Fibroblast of villous mesenchyme (primary cell): Measurements from ENCODE around the gene ATG12. TPM values are rescaled to one million over a fixed set of nuclear protein-coding genes. Genes with fewer than 3 reads are reported as not detected.

Experiments
- DNase-seq: peaks from one replicate; pipeline ENCODE4 v3.0.0-alpha.2; 2010; ENCODE audit warnings: low read depth
- H3K4me3 ChIP-seq: 2 replicates; pipeline ENCODE4 v1.5.1; 2011; ENCODE audit warnings: low read depth, mild to moderate bottlenecking, low read length
- total RNA-seq: library from RNA; depleted of rRNA; stranded (reverse); fragments of >200 nt; gene quantifications from 2 replicates; pipeline ENCODE4 v1.2.3, GENCODE V29; 2012
- TF ChIP-seq, protein P1 (sequence below): IDR thresholded peaks from 2 replicates; pipeline ENCODE4 v1.5.1; 2012; ENCODE audit warnings: low read depth, mild to moderate bottlenecking, low read length; ENCODE audit not compliant: insufficient read depth

Gene ATG12
- total RNA-seq, 1 donor = 65.6 TPM

DNA sequence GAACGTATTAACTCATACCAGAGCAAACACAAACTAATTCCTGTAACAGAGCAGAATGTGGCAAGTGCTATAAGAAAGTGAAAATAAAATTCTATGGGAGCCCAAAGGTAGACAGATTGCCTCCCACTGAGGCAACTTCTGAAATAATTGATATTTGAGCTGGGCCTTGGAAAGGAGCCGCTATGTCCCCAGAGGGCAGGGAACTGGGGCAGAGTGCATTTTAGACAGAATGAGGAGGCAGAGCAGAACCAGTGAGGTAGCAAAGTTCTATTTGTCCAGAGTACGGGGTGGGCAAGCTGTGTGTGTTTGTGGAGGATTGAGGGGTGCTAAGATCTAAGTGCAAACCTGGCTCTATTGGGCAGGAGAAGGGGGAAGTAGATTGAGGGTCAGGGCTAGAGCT lies 44.7 kb downstream of the ATG12 start:
- H3K4me3 ChIP-seq = no peak overlapping the region
- TF ChIP-seq, protein P1, sequence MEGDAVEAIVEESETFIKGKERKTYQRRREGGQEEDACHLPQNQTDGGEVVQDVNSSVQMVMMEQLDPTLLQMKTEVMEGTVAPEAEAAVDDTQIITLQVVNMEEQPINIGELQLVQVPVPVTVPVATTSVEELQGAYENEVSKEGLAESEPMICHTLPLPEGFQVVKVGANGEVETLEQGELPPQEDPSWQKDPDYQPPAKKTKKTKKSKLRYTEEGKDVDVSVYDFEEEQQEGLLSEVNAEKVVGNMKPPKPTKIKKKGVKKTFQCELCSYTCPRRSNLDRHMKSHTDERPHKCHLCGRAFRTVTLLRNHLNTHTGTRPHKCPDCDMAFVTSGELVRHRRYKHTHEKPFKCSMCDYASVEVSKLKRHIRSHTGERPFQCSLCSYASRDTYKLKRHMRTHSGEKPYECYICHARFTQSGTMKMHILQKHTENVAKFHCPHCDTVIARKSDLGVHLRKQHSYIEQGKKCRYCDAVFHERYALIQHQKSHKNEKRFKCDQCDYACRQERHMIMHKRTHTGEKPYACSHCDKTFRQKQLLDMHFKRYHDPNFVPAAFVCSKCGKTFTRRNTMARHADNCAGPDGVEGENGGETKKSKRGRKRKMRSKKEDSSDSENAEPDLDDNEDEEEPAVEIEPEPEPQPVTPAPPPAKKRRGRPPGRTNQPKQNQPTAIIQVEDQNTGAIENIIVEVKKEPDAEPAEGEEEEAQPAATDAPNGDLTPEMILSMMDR = no peak
- no peak for DNase-seq

DNA sequence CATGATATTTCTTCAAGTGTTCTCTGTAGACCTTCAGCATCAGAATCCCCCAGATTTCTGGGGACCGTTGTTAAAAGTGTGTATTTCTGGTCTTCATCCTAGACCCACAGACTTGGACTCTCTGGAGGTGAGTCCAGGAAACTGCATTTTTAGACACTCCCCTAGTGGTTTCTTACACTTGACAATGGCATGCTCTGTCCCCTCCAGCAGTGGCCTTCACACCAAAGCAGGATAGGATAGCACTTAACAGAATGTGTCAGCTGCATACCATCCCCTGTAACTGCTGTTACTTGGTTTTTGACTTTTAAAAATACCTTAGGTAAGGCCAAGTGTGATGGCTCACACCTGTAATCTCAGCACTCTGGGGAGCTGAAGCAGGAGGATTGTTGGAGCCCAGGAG lies 45.7 kb downstream of the ATG12 start:
- TF ChIP-seq, protein P1 = no peak
- DNase-seq = no peak
- no peak overlapping the region for H3K4me3 ChIP-seq

DNA sequence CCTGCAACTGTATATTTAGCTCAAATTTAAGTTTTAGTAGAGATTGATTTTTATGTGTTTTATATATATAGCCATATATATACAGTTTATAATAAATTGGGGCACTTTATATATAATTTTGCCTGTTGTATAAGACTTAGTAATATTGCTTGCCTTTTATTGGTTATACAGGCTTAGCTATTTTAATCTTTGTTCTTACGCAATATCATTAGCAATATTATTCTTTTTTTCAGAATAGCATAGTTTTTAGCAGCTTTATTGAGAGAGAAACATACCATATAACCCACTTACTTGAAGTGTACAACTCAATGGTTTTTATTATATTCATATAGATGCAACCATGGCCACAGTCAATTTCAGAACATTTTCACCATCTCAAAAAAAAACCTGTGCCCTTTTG lies 52.9 kb downstream of the ATG12 start:
- no peak overlapping the region for H3K4me3 ChIP-seq

DNA sequence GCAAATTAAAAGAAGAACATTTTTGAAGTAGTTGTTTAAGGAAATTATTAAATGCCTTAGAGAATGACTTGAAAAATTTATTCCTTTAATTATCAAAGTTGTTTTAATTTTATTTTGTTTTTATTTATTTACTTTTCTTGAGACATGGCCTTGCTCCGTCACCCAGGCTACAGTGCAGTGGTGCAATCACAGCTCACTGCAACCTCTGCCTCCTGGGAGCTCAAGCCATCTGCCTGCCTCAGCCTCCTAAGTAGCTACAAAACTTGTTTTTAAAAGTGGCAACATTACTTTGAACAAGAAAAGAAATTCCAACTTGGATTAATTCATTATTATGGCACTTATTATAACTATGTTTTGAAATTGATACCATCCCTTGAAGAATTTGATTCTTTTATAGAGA lies 53.9 kb downstream of the ATG12 start:
- TF ChIP-seq, protein P1 = no peak
- no peak for DNase-seq
- H3K4me3 ChIP-seq = no peak overlapping the region

More for the DNA sequence above, 52.9 kb downstream of the ATG12 start:
- TF ChIP-seq, protein P1 = no peak
- DNase-seq = no peak

DNA sequence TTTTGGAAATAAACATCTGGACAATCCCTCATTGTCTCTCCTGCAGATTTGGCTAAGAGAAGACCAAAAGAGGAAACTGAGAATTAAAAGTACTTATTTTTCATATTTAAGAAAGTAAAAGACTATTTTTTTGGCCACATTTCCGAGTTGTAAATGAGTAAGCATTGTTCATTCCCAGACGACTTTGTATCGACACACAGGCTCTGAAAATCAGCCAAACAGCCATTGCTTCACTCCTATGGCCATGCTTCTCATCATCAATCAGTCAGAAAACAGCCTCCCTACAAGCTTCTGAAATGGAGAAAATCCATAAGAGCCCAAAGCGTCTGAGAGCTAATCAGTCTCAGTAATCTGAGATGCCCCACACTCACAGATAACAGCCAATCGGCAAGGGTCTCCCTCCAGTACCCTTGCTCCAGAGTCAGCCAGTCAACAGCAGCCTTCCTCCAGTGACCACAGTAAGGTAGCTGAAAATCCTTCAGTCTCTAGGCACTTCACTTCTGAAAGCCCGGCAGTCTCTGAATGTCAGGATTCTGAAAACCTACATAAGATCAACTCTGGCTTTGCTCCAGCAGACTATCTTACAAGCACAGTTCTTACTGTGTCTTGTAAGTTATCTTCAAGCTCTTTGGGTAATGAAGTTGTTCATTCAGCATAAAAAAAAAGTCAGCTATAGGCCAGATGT lies 55.8 kb downstream of the ATG12 start:
- TF ChIP-seq, protein P1 = no peak
- no peak overlapping the region for H3K4me3 ChIP-seq
- no peak for DNase-seq

DNA sequence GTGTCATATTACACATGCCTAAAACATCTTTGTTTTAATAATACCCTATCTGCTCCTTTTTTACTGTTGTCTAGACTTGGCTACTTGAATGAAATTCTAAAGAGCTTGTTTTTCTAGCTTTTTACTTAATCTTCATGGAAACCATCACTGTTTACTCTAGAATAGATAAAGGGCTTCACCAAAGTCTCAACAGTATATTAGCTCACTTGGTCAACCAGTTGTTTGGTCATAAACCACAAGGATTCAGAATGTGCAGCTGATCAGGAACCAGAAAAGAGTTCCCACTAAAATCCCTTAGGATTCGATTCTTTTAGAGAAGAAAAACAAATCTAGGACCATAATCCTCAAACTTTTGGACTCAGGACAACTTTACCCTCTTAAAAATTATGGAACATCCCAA lies 62.9 kb downstream of the ATG12 start:
- TF ChIP-seq, protein P1 = no peak
- H3K4me3 ChIP-seq = no peak overlapping the region
- DNase-seq = peak; percentile 11

Other genes starting within 250 kb of the ATG12 start
- 6.9 and 7.1 TPM in 2 replicates for gene TICAM2, start 239.1 kb downstream of the ATG12 start, total RNA-seq
- 134 and 234 TPM in 2 replicates for gene TMED7, start 215.5 kb downstream of the ATG12 start, total RNA-seq
- gene CDO1, start 24.9 kb downstream of the ATG12 start, total RNA-seq = 0.32 and 2.6 TPM in 2 replicates
- 86.7 and 126 TPM in 2 replicates for gene AP3S1, start 370 bp upstream of the ATG12 start, total RNA-seq
- under 0.01 and 0.64 TPM in 2 replicates for gene LVRN, start 120.9 kb upstream of the ATG12 start, total RNA-seq
- gene ARL14EPL, start 190.9 kb upstream of the ATG12 start, total RNA-seq = not detected in 2 replicates
- gene COMMD10, start 243.5 kb upstream of the ATG12 start, total RNA-seq = 26.4 and 38.9 TPM in 2 replicates